ENCODE results near the gene LPIN3.

The LPIN3 gene

GRCh38 chr20:41393705-41394066 lies 53.1 kb downstream of the LPIN3 start:
- DNase-seq (ENCODE audit: low spot score), result no peak

GRCh38 chr20:41394081-41394480 lies 53.5 kb downstream of the LPIN3 start:
- no peak for DNase-seq (ENCODE audit: low spot score)

- DNase-seq (ENCODE audit: low spot score), result no peak
Measured at GRCh38 chr20:41394931-41395666, 54.5 kb downstream of the LPIN3 start.

- DNase-seq (ENCODE audit: low spot score), result no peak
Measured at GRCh38 chr20:41395667-41396664, 55.3 kb downstream of the LPIN3 start.

- no peak for DNase-seq (ENCODE audit: low spot score)
Measured at GRCh38 chr20:41398408-41398807, 57.8 kb downstream of the LPIN3 start.

DNA sequence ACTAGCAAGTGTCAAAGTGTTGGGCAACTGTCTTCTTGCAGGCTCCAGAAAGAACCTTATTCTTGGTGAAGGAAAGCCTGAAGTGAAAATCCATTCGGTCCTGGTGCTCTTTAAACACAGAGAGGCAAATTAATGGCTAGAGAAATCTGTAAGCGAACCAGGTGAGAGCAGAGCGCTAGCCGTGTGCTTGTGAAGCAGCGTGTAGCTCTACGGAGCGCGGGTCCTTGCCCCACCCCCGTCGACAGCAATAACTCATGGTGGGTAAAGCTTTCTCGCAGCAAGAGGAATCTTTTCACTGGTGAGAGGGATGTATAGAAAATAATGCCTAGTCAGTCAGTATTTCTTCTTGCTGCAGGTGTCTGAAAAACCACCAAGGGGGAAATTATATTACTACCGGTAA lies 63.0 kb downstream of the LPIN3 start:
- DNase-seq (ENCODE audit: low spot score), result no peak

GRCh38 chr20:41405436-41405835 lies 64.8 kb downstream of the LPIN3 start:
- DNase-seq (ENCODE audit: low spot score), result no peak

- no peak for DNase-seq (ENCODE audit: low spot score)
Measured at GRCh38 chr20:41406353-41406752, 65.7 kb downstream of the LPIN3 start.

- no peak for DNase-seq (ENCODE audit: low spot score)
Measured at GRCh38 chr20:41406896-41407444, 66.3 kb downstream of the LPIN3 start.

DNA sequence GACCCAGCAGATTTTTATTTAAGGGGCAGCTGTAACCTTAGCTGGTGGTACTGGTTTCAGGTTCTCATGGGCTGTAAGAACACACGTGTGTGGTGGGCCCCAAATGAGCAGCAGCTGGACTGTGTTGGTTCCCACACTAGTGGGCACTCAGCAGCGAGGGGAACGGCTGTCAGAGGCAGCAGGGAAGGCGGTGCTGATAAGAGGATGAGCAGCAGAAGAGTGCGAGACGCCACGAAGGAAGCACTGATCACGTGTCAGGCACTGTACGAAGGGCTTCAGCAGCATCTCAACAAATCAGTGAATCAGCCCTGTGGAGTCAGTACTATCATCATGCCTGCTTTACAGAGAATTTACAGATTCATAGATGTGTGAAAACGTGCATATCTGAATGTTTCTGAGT lies 67.0 kb downstream of the LPIN3 start:
- no peak for DNase-seq (ENCODE audit: low spot score)

- no peak for DNase-seq (ENCODE audit: low spot score)
Measured at GRCh38 chr20:41408156-41408794, 67.7 kb downstream of the LPIN3 start.

DNA sequence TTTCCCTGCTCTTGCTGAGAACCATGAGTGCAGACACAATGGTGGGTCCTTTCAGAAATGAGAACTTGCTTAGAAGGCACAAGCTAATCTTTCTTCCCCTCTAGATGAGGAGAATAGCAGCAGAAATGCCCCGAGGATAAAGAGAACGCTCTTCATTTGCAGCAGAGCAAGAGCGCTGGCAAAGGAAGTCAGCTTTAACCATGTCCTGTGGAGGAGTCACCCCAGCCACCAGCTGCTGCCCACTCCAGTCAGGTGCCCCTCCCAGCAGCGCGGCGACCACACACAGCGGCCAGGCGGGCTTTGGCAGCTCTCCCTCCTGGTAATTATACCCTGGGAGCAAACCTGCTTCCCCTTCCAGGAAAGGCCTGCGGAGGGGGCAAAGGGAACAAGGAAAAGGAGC lies 68.4 kb downstream of the LPIN3 start:
- peak; percentile 31 for DNase-seq (ENCODE audit: low spot score)
